Astrocyte of the cerebellum (primary cell): Measurements from ENCODE around the gene ZCCHC2.

Experiments
- DNase-seq: peaks from one replicate; pipeline ENCODE4 v3.0.0-alpha.2; 2011; ENCODE audit warnings: low read depth
- H3K4me3 ChIP-seq: 2 replicates; pipeline ENCODE4 v1.5.1; 2011; ENCODE audit warnings: mild to moderate bottlenecking, low read depth, low read length, moderate library complexity
- in situ Hi-C: cut with HindIII; loops from 2 replicates; pipeline ENCODE4 v1.10.0; 2017; ENCODE audit warnings: low sequenced_read_pairs
- TF ChIP-seq, protein P1 (sequence below): IDR thresholded peaks from 2 replicates; pipeline ENCODE4 v1.5.1; 2012; ENCODE audit warnings: low read length, low read depth, moderate library complexity, mild to moderate bottlenecking; ENCODE audit errors: missing control alignments

ZCCHC2 gene

DNA sequence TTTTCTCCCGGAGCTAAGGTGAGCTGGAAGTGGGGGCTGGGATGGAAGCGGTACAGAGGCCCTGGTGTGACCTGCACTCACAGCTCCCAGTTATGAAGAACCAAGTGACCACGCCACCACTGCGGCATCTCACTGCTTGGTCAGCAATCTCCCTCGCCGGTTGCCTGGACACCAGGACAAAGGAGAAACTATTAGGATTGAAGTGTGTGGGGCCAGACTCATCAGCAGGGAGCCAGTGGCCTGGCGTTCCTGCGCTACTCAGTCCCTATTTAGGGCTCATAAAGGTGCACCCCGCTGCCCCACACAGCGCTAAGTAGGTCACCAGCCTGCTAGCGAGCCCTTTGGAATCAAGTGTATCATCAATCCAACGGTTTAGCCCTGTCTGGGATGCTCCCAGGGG is 82.9 kb downstream of the ZCCHC2 start:
- in situ Hi-C loops: no loop called here
- no peak for DNase-seq

GRCh38 chr18:62606106-62606505 is 83.3 kb downstream of the ZCCHC2 start:
- no peak overlapping the region for H3K4me3 ChIP-seq
- no peak for DNase-seq
- in situ Hi-C loops: no loop called here
- TF ChIP-seq, protein P1, sequence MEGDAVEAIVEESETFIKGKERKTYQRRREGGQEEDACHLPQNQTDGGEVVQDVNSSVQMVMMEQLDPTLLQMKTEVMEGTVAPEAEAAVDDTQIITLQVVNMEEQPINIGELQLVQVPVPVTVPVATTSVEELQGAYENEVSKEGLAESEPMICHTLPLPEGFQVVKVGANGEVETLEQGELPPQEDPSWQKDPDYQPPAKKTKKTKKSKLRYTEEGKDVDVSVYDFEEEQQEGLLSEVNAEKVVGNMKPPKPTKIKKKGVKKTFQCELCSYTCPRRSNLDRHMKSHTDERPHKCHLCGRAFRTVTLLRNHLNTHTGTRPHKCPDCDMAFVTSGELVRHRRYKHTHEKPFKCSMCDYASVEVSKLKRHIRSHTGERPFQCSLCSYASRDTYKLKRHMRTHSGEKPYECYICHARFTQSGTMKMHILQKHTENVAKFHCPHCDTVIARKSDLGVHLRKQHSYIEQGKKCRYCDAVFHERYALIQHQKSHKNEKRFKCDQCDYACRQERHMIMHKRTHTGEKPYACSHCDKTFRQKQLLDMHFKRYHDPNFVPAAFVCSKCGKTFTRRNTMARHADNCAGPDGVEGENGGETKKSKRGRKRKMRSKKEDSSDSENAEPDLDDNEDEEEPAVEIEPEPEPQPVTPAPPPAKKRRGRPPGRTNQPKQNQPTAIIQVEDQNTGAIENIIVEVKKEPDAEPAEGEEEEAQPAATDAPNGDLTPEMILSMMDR: no peak

More for the DNA sequence above, 82.9 kb downstream of the ZCCHC2 start:
- TF ChIP-seq, protein P1: no peak
- no peak overlapping the region for H3K4me3 ChIP-seq

DNA sequence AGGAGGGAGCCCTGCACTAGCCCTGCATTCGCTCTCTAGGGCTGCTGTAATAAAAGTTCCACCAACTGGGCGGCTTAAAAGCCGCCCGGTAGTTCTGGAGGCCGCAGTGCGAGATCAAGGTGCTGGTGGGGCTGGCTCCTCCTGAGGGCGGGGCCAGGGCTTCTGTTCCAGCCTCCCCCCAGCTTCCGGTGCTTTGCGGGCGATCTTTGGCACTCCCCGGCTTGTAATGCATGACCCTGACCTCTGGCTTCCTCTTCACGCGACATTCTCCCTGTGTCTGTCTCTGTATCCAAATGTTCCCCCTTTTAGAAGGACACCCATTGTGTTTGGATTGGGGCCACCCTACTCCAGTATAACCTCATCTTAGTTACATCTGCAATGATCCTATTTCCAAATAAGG is 84.5 kb downstream of the ZCCHC2 start:
- H3K4me3 ChIP-seq: no peak overlapping the region
- in situ Hi-C loops: no loop called here
- DNase-seq: no peak
- TF ChIP-seq, protein P1: no peak

- H3K4me3 ChIP-seq: no peak overlapping the region
- DNase-seq: no peak
- in situ Hi-C loops: no loop called here
- TF ChIP-seq, protein P1: no peak
These were observed 85.0 kb downstream of the ZCCHC2 start for GRCh38 chr18:62607708-62608428.

DNA sequence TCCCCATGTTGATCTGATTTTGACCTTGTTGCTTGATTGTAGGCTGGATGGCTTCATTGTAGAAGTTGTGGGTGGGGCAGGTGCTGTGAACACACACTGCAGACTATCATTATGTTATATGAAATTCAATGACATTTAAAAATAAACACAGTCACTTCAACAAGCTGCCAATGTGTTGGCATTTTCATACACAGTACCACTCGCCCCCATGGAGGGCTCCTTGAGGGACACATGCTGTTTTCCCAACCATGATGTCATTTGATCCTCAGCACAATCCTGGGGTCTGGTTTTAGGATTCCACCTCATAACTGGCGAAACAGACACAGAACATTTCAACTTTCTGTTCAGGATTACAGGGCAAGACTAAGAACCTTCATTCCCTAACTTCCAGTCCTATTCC is 86.9 kb downstream of the ZCCHC2 start:
- in situ Hi-C loops: no loop called here
- DNase-seq: no peak
- H3K4me3 ChIP-seq: no peak overlapping the region
- TF ChIP-seq, protein P1: no peak

- TF ChIP-seq, protein P1: no peak
- in situ Hi-C loops: no loop called here
- DNase-seq: no peak
- H3K4me3 ChIP-seq: no peak overlapping the region
These were observed 87.5 kb downstream of the ZCCHC2 start for GRCh38 chr18:62610351-62610700.
